NK-92 treated with Interleukin-12 subunit alpha and Interleukin-12 subunit beta, amount 100 ng/mL, for 24 hours (cell line): ENCODE results near the gene PAPSS1.
"Not testable (repeated sequence)": the region's sequence is repeated elsewhere in the genome, so short reads cannot be mapped to it uniquely, and the experiment has no call there.

ENCODE experiments used
- DNase-seq: peaks from one replicate; lab custom pipeline; 2025; lab: John Stamatoyannopoulos, UW

The PAPSS1 gene

DNA sequence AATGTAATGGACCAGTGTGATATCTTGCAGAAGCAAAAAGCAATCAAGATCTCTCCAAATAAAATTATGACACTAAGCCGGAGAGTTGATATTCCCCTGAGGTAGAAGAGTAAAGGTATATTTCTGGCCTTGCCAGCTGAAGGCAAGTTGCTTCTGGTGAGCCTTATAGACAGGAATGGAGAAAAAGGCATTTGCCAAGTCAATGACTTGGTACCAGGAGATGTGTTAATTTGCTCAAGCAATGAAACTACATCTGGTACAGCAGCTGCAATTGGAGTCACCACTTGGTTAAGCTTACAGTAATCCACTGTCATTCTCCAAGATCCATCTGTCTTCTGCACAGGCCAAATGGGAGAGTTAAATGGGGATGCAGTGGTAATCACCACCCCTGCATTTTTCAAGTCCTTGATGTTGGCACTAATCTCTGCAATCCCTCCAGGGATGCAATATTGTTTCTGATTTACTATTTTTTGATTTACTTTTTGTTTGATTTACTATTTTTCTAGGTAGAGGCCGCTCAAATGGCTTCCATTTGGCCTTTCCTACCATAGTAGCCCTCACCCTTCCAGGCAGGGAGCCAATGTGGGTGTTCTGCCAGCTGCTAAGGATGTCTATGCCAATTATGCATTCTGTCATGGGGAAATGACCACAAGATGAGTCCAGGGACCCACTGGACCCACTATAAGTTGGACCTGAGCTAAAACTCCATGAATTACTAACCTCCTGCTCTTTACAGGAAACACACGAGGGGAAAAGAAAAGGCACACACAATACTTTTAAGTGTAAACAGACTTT is 6.3 kb upstream of the PAPSS1 start:
- not testable (repeated sequence) for DNase-seq

DNA sequence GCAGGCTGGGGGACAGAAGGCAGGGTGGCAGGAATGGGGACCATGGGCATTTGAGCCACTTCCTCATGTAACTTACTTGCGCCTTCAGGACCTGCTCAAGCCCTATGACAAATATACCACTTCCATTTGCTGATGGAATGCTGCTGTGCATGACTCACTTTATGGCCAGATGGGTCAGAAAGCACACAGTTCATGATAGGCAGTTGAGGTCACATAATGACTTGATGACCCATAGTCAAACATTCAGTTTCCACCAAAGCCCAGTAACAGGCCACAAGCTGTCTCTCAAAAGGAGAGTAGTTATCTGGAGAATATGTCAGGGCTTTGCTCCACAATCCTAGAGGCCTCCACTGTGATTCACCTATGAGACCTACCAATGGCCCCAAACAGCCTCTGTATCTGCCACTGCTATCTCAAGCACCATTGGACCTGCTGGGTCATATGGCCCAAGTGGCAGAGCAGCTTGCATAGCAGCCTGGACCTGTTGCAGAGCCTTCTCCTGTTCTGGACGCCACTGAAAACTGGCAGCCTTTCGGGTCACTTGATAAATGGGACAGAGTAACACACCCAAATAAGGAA is 5.3 kb upstream of the PAPSS1 start:
- no peak for DNase-seq

DNA sequence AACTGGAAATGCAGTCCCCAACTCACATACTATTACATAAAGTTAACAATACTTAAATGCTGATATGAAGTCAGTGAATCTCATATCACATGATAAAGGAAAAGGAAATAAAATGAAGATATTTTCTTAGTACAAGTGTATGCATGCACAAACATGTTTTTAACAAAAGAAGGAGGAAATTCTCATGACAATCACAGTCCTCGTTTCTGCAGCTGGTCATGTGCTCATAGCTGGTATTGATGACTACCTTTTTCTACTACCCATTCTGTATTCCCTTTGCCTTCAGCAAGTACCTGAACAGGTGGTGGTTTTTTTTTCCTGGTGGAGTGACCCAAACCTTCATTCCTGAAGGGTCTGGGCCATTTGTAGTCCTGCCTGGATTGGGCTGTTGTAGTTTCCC is 3.3 kb upstream of the PAPSS1 start:
- DNase-seq = not testable (repeated sequence)

DNA sequence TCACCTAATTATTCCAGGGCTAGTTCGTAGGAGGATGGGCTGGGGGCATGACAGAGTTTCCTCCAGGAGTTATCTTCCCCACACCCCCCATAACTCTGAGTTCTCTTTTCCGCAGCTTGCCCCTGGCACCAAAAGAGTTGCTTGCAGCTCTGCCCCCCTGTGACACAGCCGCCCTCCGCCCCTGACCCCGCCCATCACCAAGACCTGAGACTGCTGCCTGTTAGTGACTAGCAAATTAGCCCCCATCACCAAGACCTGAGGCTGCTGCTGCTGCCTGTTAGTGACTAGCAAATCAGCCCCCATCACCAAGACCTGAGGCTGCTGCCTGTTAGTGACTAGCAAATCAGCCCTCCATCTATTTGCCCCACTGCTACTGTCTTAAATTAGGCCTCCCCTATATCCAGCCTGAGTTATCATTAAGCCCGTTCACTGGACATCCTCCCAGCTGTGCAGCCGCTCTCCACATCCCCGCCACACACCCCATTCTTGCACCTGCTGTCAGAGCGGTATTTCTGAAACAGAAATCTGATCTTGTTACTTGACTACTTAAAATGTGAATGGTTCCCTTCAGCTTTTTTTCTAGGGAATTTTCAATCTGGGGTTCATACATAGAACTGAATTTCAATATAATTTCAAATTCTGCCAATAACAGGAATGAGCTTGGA is 1.5 kb upstream of the PAPSS1 start:
- no peak for DNase-seq

DNA sequence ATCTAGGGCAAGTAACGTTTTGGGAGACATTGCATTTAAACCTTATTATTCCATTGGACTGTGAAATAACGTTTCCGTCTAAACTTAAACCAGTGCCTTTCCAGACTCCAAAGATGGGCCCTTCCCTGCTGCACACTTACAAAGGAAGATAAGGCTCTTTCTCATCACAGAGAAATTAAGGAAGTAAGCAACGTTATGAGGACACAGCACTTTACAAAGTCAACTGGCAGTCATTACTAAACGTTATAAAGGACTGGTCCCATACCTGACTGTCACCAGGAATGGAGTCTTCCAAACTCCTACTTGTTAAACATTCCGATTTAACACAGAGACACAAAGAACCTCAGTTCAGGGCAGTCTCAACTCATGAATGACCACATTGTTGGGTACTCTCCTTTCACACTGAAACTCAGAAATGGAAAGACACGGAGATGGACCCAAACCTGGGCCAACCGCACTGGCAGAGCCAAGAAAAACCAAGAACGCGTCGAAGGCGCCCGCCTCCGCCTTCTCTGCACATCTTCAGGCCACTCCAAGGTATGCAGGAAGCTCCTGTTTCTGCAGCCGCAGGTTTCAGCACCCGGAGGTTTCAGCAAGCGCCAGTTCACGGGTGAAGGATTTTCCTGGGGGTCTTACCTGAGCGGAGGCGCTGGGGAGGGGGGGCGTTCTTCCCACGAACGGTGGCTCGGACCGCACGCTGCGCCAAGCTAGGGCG is 670 bp downstream of the PAPSS1 start:
- DNase-seq = no peak

DNA sequence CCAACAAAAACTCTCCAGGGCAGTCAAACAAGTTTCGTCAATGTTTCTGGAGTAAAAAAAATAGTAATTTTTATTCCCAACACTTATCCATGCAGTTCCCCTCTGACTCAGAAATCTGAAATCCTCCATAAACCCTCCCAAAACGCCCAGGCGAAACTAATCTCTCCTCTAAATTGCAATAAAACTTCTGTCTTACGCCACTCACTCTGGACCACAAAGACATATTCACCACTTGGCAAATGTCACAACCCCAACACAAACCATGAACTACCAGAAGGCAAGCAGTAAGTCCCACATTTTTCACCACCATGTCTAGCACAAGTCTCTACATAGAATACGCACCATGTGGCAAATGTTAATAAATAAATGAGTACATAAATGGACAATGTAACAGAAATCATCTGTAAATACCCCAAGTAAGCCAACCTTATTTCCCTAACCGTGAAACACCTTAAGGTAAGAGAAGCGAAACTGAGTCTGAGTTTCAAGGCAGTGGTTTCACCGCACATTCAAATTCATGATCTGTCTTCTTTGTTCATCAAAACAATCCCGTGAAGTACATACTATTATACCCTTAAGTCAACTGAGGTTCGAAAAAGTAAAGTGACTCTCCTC is 1.6 kb downstream of the PAPSS1 start:
- no peak for DNase-seq

DNA sequence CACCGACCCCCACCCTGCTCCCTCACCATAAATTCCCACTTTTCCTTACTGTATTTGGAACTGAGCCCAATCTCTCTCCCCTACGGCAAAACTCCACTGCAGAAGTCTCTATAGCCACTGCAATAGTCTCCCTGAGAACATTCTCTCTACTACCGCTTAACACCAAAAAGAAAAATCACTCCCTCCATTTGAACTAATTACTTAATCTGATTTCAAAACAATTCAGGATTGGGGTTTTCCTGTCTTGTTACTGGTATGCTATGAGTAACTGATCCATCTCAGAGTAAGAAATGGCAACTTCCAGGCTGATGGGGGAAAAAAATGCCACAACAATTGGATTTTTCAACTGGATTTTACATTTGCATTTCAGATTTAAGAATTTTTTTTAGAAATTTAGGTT is 5.8 kb downstream of the PAPSS1 start:
- DNase-seq = no peak

DNA sequence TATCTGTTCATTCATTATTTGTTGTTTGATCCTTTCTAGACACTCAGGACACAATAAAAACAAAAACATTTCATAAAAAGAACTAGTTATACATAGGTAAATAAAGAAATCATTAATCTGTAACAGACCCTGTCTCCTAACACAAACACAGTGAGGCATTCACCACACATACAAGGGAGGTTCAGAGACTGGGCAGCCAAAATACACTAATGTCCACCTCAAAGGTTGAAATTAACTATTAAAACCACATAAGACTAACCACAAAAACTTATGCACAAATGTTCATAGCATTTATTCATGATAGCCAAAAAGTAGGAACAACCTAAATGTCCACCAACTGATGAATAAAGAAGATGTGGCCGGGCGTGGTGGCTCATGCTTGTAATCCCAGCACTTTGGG is 7.8 kb downstream of the PAPSS1 start:
- DNase-seq = no peak

DNA sequence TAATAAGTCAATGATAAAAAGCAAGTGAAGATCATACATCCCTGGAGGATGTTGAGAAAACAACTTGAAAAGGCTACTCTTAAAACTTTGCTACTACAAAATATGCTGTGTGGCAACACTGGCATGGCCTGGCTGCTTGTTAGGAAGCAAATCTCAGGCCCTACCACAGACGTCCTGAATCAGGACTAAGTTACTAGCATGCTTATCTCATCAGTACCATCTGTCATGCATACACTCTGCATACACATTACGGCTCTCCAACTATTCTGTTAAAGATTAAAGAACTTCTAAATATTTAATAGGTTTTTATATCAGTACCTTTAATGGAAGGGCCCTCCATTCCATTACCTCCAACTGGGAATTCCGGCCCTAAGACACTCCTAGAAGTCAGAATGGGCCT is 8.2 kb downstream of the PAPSS1 start:
- no peak for DNase-seq

DNA sequence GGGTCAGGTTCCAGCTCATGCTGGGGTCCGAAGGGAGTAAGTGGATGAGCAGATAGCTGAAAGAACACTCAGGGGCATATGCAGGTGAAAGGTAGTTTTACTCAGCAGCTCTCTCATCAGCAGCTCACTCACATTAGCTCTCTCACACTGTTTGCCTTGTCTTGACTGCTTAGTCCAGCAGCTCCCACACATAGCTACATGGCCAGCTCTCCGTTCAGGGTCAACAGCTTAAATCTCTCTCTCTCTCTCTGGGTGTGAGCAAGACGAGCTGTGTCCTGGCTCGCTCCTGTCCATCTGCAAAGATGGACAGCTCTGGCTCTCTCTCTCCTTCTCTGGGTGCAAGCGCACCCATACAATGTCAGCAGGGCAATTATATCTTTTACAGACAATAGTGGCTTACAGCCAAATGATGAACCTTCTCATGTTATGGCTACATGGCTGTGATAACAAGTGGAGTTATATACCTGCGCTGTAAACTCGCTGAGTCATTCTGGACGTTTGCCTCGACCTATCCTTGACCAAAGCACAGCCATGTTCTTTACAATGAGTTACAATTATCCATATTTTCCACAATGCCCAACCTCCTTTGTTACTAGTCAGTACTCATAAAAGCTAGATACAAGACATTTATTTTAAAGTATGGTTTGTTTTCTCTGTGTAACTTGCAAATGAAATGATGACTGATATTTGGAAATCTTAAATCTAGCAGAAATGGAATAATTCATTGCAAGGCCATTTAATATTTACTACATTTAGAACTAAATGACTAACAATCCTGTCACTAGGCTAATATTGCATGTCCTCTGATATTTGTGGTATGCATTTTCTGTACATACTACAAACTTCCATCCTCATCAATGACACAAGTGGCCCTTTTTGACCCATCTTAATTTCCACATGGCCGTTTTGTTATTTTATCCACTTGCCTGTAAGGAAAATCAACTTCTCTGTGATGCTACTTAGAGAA is 9.3 kb downstream of the PAPSS1 start:
- DNase-seq = no peak

DNA sequence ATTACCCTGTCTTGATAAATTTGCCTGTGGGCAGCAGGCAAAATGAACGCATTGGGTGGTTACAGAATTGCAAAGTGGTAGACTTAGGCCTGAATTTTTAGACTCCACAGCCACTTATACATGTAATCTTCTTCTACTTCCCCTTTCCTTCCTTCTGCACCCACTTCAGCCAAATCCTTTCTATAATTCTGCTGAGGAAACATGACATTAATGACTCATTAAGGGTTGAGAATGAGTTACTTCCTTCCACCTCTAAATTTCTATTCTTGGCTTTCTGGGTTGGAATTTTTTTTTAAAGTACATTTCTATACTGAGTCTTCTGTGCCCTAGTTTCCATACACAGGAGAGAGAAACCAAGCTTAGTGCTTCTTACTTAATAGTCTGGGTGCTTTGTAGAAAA is 10.1 kb downstream of the PAPSS1 start:
- no peak for DNase-seq

DNA sequence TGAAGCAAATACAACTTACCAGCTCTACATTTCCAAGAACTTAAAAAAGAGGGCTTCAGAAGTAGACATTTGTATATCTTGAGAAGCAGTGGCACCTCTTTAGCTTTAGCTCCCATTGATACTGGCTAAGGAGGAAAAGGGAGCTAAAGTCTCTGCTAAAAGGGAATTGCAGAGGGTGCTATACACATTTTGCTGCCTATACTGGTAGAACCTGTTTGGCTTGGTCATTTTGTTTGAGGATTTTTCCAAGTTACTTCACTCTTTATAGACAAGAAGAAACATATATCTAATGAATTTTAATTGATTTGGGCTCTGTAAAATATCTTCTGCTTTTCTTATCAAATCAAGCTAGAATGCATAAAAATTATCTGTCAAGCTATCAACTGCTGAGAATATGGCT is 11.8 kb downstream of the PAPSS1 start:
- no peak for DNase-seq

DNA sequence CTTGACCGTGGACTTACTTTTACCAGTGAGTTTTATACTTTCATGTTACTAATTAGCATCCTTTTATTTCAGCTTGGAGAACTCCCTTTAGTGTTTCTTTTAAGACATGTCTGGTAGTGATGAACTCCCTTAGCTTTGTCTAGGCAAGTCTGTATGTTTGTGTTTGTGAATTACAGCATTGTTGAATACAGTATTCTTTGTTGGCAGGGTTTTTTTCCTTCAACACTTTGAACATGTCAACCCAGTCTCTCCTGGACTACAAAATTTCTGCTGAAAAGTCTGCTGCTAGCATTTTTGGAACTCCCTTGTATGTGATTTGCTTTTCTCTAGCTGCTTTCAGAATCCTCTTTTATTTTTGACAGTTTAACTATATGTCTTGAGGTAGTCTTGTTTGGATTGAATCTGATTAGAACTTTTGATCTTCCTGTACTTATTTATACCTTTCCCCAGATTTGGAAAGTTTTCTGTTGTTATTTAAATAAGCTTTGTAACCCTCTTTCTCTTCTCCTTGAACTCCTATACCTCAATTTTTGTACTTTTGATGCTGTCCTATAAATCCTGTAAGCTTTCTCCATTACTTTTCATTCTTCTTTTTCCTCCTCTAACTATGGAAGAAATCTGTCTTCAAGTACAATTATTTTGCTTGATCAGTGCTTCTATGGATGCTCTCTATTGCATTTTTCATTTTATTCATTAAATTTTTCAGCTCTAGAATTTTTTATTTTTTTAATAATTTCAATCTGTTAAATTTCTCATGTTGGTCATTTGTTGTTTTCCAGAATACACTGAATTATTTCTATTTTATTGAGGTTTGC is 14.1 kb downstream of the PAPSS1 start:
- DNase-seq = no peak

DNA sequence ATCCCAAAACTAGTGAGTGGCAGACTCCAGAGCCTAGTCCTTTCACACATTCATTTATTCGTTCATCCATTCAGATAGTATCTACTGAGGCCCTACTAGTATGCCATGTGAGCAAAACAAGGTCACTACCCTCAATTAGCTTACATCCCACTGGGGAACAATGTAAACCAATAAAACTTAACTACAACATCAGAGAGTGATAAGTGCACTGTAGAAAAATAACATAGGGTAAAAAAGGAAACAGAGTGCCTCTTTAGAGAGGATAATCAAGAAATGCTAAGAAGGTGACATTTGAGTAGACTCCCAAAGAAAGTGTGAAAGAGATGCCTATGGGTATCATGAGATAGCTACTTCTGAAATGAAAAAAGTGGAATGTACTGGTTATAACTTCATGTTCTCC is 18.5 kb downstream of the PAPSS1 start:
- no peak for DNase-seq

DNA sequence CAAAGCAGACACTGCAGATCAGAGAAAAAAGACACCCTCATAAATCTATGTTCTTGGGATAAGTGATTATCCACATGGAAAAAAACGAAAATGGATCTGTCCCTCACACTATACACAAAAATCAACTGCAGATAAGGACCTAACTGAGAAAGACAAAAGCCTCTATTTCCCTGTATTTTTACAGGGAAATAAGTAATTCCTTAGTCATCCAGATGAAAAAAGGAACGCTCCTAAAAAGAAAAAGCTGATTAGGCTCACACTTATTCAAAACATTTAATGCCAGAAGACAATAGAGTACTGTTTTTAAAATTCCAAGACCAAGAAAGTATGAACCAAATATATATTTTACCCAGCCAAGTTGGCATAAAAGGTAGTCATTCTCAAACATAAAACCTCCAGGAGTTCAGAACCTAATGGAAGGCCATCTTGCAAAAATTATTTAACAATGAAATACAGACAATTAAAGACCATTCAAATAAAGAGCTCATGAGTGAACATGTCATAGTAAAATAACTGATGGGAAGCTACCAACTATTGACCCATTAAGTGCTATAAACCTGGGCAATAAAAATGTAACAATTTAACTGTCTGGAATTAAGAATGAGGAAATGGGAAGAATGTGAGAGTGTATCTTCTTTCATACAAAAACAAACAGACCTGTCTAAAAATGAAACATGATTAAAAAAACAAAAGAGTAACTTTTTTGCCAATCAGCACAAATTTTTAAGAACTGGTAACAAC is 20.4 kb downstream of the PAPSS1 start:
- no peak for DNase-seq

DNA sequence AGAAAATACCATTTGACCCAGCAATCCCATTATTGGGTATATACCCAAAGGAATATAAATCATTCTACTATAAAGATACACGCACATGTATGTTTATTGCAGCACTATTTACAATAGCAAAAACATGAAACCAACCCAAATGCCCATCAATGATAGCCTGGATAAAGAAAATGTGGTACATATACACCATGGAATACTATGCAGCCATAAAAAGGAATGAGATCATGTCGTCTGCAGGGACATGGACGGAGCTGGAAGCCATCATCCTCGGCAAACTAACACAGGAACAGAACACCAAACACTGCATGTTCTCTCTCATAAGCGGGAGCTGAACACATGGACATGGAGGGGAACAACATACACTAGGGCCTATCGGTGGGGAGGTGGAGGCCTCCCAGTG is 23.8 kb downstream of the PAPSS1 start:
- DNase-seq = not testable (repeated sequence)

DNA sequence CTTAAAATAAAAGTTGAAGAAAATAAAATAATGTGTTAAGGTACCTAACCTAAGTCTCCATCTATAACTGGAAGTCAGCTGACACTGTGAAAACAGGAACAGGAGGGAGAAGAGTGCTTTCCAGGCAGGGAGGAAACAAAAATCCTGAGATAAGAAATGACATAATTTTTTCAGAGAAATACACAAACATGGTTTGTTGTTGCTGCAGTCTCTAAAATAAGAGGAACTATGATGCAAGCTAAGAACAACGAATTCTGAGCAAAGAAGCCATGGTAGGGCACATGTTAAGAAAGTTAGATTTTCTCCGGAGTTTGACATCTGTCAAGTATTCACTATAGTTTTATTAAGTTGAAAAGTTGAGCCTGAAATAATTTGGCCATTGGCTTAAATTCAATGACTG is 26.9 kb downstream of the PAPSS1 start:
- DNase-seq = no peak

DNA sequence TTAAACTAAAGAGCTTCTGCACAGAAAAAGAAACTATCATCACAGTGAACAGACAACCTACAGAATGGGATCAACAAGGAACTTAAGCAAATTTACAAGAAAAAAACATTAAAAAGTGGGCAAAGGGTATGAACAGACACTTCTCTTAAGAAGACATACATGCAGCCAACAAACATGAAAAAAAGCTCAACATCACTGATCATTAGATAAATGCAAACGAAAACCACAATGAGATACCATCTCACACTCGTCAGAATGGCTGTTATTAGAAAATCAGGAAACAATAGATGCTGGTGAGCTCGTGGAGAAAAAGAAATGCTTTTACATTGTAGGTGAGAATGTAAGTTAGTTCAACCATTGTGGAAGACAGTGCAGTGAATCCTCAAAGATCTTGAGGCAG is 27.8 kb downstream of the PAPSS1 start:
- DNase-seq = no peak

DNA sequence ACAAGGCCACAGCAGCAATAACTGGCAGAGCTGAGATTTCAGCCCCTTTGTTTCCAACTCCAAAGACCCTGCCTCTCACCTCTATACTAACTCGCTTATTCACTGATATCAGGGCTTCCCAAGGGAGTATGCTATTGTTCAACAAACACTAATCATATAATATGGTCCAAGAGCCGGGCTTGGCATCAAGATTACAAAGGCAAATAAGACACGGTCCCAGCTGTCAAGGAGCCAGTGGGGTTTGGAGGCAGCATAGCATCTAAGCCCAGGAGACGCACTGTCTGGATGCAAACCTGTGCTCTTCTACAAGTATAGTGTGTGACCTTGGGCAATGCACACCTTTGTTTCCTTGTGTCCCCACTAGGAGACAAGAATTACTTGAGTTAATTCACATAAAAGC is 28.7 kb downstream of the PAPSS1 start:
- no peak for DNase-seq
